ENCODE measurements around the gene SH3RF3. TPM values are rescaled to one million over a fixed set of nuclear protein-coding genes. Genes with fewer than 3 reads are reported as not detected.

SH3RF3 gene
- total and polyA plus RNA-seq, 2 of the 13 experiments (the other 11 are each of a cell fraction or from before 2014, with no cell fraction given) = 0.04 TPM; not detected in 1

DNA sequence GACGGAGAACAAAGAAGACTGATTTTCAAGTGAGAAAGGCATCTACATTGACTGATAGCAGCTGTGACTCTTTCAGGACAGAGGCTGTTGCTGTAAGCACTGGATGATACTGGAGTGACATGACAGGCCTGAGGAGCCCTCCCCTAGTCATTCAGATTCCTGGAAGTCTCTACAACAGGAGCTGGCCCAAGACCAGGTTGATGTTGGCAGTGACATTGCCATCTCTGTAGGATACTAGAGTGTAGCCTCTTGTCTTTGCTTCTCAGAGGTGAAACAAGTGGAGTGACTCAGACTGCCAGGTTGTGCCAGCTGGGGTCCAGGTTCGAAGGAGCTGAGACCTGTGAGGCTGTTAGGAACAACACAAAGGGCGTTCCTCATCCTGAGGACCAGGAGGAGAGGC is 44.7 kb upstream of the SH3RF3 start:
- no TSS peak for BruUV-seq (replicated peaks)
- Histone ChIP-seq H3K9me3 (ENCODE audit: low read length) (no peaks in the 10 kb centered on the region), H3K79me2 (ENCODE audit: insufficient read depth, low read length) (no peaks in the 10 kb centered on the region), H2AFZ (ENCODE audit: low read length) (no peak overlapping the region), H3K4me1 (ENCODE audit: insufficient read depth, low read length) (no peaks in the 10 kb centered on the region), H3K4me2 (ENCODE audit: low read depth, low read length) (no peak overlapping the region), H3K4me3 (replicated peaks in 1 of 3; ENCODE audit: insufficient read depth in 1 of 3, low read depth in 2 of 3, low read length in 3 of 3) (no peak overlapping the region), H3K27me3 (ENCODE audit: control insufficient read depth in 1 of 2, insufficient read depth in 2 of 2, low read length in 2 of 2) (0 out of 5 replicates have a peak, but pooled peaks cover 0 to 3% of the 10 kb centered on the region in 2 experiments), H4K20me1 (ENCODE audit: insufficient read depth, low read length) (no peaks in the 10 kb centered on the region), H3K27ac (ENCODE audit: extremely low read length, insufficient read depth, low read length) (no peak overlapping the region), H3K36me3 (replicated peaks in 1 of 2; ENCODE audit: control insufficient read depth in 1 of 2, insufficient read depth in 2 of 2, low read length in 2 of 2) (no peaks in the 10 kb centered on the region), H3K9ac (ENCODE audit: insufficient read depth, low read depth, low read length) (no peak overlapping the region)
- no peak for FAIRE-seq
- 51% methylated on average over 3 of the region's 3 CpGs for WGBS (ENCODE audit: low lambda C conversion rate)
- POLR2A ChIA-PET = no interaction called here
- no peak for ATAC-seq
- no peak for DNase-seq (ENCODE audit: low spot score)
- CTCF ChIA-PET (ENCODE audit: low intra/inter-chr PET ratio, low total read pairs) = no interaction called here
- intact Hi-C loops (cut with micrococcal nuclease; ENCODE audit: unreplicated experiment) (no loop called here), in situ Hi-C loops (cut with HindIII; ENCODE audit: extremely low pct_ligation_motif_present, low pct_unique_long_range_greater_than_20kb) (no loop called here)
- no peak for TF ChIP-seq SMARCC2 (IDR thresholded peaks at IDR 0.05)
- TF ChIP-seq PRMT3 (CRISPR knock-in tag; IDR thresholded peaks at IDR 0.05; ENCODE audit: borderline replicate concordance, low read depth) = no peak
- TF ChIP-seq ZBTB40 (IDR thresholded peaks at IDR 0.05) = no peak
- no peak for TF ChIP-seq ZBTB40 (CRISPR knock-in tag; IDR thresholded peaks at IDR 0.05)
- TF ChIP-seq ZNF672 (CRISPR knock-in tag; IDR thresholded peaks at IDR 0.05) = no peak
- TF ChIP-seq, protein P1, sequence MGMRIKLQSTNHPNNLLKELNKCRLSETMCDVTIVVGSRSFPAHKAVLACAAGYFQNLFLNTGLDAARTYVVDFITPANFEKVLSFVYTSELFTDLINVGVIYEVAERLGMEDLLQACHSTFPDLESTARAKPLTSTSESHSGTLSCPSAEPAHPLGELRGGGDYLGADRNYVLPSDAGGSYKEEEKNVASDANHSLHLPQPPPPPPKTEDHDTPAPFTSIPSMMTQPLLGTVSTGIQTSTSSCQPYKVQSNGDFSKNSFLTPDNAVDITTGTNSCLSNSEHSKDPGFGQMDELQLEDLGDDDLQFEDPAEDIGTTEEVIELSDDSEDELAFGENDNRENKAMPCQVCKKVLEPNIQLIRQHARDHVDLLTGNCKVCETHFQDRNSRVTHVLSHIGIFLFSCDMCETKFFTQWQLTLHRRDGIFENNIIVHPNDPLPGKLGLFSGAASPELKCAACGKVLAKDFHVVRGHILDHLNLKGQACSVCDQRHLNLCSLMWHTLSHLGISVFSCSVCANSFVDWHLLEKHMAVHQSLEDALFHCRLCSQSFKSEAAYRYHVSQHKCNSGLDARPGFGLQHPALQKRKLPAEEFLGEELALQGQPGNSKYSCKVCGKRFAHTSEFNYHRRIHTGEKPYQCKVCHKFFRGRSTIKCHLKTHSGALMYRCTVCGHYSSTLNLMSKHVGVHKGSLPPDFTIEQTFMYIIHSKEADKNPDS (CRISPR knock-in tag; IDR thresholded peaks at IDR 0.05) = no peak
- TF ChIP-seq ARHGAP35 (CRISPR knock-in tag; IDR thresholded peaks at IDR 0.05; ENCODE audit: borderline replicate concordance) = no peak
- TF ChIP-seq, protein P2, sequence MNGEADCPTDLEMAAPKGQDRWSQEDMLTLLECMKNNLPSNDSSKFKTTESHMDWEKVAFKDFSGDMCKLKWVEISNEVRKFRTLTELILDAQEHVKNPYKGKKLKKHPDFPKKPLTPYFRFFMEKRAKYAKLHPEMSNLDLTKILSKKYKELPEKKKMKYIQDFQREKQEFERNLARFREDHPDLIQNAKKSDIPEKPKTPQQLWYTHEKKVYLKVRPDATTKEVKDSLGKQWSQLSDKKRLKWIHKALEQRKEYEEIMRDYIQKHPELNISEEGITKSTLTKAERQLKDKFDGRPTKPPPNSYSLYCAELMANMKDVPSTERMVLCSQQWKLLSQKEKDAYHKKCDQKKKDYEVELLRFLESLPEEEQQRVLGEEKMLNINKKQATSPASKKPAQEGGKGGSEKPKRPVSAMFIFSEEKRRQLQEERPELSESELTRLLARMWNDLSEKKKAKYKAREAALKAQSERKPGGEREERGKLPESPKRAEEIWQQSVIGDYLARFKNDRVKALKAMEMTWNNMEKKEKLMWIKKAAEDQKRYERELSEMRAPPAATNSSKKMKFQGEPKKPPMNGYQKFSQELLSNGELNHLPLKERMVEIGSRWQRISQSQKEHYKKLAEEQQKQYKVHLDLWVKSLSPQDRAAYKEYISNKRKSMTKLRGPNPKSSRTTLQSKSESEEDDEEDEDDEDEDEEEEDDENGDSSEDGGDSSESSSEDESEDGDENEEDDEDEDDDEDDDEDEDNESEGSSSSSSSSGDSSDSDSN (CRISPR knock-in tag; IDR thresholded peaks at IDR 0.05) = no peak
- no peak for TF ChIP-seq ATAD3A (CRISPR knock-in tag; IDR thresholded peaks at IDR 0.05)
- TF ChIP-seq, protein P3, sequence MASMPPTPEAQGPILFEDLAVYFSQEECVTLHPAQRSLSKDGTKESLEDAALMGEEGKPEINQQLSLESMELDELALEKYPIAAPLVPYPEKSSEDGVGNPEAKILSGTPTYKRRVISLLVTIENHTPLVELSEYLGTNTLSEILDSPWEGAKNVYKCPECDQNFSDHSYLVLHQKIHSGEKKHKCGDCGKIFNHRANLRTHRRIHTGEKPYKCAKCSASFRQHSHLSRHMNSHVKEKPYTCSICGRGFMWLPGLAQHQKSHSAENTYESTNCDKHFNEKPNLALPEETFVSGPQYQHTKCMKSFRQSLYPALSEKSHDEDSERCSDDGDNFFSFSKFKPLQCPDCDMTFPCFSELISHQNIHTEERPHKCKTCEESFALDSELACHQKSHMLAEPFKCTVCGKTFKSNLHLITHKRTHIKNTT (CRISPR knock-in tag; IDR thresholded peaks at IDR 0.05) = no peak
- TF ChIP-seq NFKBIZ (CRISPR knock-in tag; IDR thresholded peaks at IDR 0.05) = no peak
